NT2/D1 (cell line): ENCODE results near the gene MPG.

Source experiments
- SUZ12 ChIP-seq: IDR thresholded peaks from 2 replicates; pipeline ENCODE4 v1.6.1; 2011; ENCODE audit not compliant: insufficient read length, insufficient read depth; ENCODE audit errors: extremely low read depth
- YY1 ChIP-seq: IDR thresholded peaks from 2 replicates; pipeline ENCODE4 v1.6.1; 2011; ENCODE audit not compliant: insufficient read length, insufficient read depth
- ZNF274 ChIP-seq: IDR thresholded peaks from 2 replicates; pipeline ENCODE4 v1.6.1; 2011; ENCODE audit warnings: mild to moderate bottlenecking, low read depth, low read length

DNA sequence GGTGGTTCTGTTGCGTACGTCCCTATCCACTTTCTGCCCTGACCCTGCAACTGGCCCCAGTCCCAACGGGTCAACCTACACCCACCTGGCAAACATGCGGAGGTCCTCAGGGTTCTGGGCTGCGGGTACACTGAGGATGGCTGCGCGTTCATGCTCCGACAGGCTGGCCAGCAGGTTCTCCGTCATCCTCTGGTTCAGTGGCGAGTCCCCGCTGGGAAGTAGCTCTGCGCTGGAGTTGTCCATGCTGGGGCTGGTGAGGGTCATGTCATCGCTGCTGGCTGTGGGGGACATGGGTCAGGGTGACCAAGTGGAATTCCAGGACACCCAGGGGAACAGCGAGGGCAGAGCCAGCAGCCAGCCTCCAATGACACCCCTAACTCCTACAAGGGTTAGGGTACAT is 10.6 kb downstream of the MPG start:
- TF ChIP-seq YY1 (no peak), ZNF274 (no peak), SUZ12 (no peak)
